ENCODE results near the gene PKDCC. TPM values are rescaled to one million over a fixed set of nuclear protein-coding genes. Genes with fewer than 3 reads are reported as not detected.

PKDCC gene
- total and polyA plus RNA-seq, 2 of the 13 experiments (the other 11 are each of a cell fraction or from before 2014, with no cell fraction given), result 52.6 to 58.8 TPM

- TF ChIP-seq MNT (IDR thresholded peaks at IDR 0.05) (no peak), TOPORS (CRISPR knock-in tag; IDR thresholded peaks at IDR 0.05) (peak; percentile 87; the same call in 1 of the 2 replicates), ZNF800 (CRISPR knock-in tag; IDR thresholded peaks at IDR 0.05) (0 out of 2 replicates have a peak, but pooled peaks have one; percentile 61), SKI (IDR thresholded peaks at IDR 0.05; ENCODE audit: partially characterized antibody) (peak; percentile 58), ZNF407 (CRISPR knock-in tag; IDR thresholded peaks at IDR 0.05; ENCODE audit: not compliant biosample characterization) (no peak), ZNF263 (CRISPR knock-in tag; IDR thresholded peaks at IDR 0.05) (0 out of 2 replicates have a peak, but pooled peaks have one; percentile 43), STAT5B (CRISPR knock-in tag; IDR thresholded peaks at IDR 0.05) (no peak), ZC3H4 (CRISPR knock-in tag; IDR thresholded peaks at IDR 0.05; ENCODE audit: borderline replicate concordance) (no peak), ZNF816 (CRISPR knock-in tag; IDR thresholded peaks at IDR 0.05; ENCODE audit: borderline replicate concordance) (no peak), MATR3 (CRISPR knock-in tag; IDR thresholded peaks at IDR 0.05) (no peak), ASH2L (IDR thresholded peaks at IDR 0.05; ENCODE audit: insufficient read length, low read depth, low read length) (peak; percentile 75), LRRFIP1 (CRISPR knock-in tag; conservative IDR thresholded peaks at IDR 0.05) (no peak), ZFP41 (CRISPR knock-in tag; IDR thresholded peaks at IDR 0.05; ENCODE audit: borderline replicate concordance) (no peak)
Observed at GRCh38 chr2:42055573-42056514, 8.0 kb downstream of the PKDCC start (continued).

Measured in HepG2 (cell line).